SU-DHL-6 (cell line): ENCODE measurements around the gene SCN8A.

Experiments used
- H2AFZ ChIP-seq: fragments of 200-600 bp; sonication (generic); 2 replicates; pipeline ENCODE4 v1.6.1; 2014; ENCODE audit warnings: low read depth, mild to moderate bottlenecking, moderate library complexity, mixed read lengths, antibody characterized with exemption, low read length; ENCODE audit not compliant: severe bottlenecking
- H3F3A ChIP-seq: fragments of 200-600 bp; shearing (Covaris generic); 2 replicates; pipeline ENCODE4 v1.6.0; 2016; ENCODE audit warnings: antibody characterized with exemption, mild to moderate bottlenecking; ENCODE audit not compliant: insufficient read depth
- H3K27ac ChIP-seq: fragments of 200-600 bp; sonication (generic); 2 replicates; pipeline ENCODE4 v1.5.1; 2016; ENCODE audit warnings: low read depth, mild to moderate bottlenecking, low read length, moderate library complexity, mixed read lengths
- H3K27me3 ChIP-seq: fragments of 200-600 bp; sonication (generic), shearing (Covaris generic); 2 replicates; pipeline ENCODE4 v1.6.0; 2014; ENCODE audit warnings: mild to moderate bottlenecking, low read length
- H3K36me3 ChIP-seq: fragments of 200-600 bp; sonication (generic); 2 replicates; pipeline ENCODE4 v1.6.1; 2014; ENCODE audit warnings: mild to moderate bottlenecking, low read length, mixed read lengths
- H3K4me2 ChIP-seq: fragments of 300-600, 200-600 bp; shearing (Covaris generic), sonication (generic); 2 replicates; pipeline ENCODE4 v1.6.0; 2014; ENCODE audit warnings: low read length, low read depth, mild to moderate bottlenecking; ENCODE audit not compliant: poor library complexity, severe bottlenecking
- H3K4me3 ChIP-seq: fragments of 200-600 bp; sonication (generic); 2 replicates; pipeline ENCODE4 v1.5.1; 2014; ENCODE audit warnings: antibody characterized with exemption, low read length, mild to moderate bottlenecking, mixed read lengths; ENCODE audit not compliant: insufficient read depth, poor library complexity, severe bottlenecking
- H3K79me2 ChIP-seq: fragments of 200-600 bp; sonication (generic); 2 replicates; pipeline ENCODE4 v1.6.1; 2014; ENCODE audit warnings: mild to moderate bottlenecking, low read length, moderate library complexity; ENCODE audit not compliant: insufficient read depth
- H3K9ac ChIP-seq: fragments of 200-600 bp; sonication (generic); 2 replicates; pipeline ENCODE4 v1.7.0; 2014; ENCODE audit warnings: mild to moderate bottlenecking, low read length
- H3K9me2 ChIP-seq: fragments of 200-600 bp; sonication (generic); replicated peaks from 2 replicates; pipeline ENCODE4 v1.6.1; 2014; ENCODE audit warnings: low read length; ENCODE audit not compliant: insufficient read depth
- H3K9me3 ChIP-seq: fragments of 200-600 bp; sonication (generic); 2 replicates; pipeline ENCODE4 v1.6.1; 2014; ENCODE audit warnings: low read length, mixed read lengths; ENCODE audit not compliant: insufficient read depth
- H4K20me1 ChIP-seq: fragments of 200-600 bp; sonication (generic); 2 replicates; pipeline ENCODE4 v1.6.1; 2014; ENCODE audit warnings: low read depth, mild to moderate bottlenecking, antibody characterized with exemption, low read length, moderate library complexity, mixed read lengths
- CTCF ChIP-seq: fragments of 200-600 bp; sonication (generic); IDR thresholded peaks from one replicate; pipeline ENCODE4 v1.5.1; 2017; ENCODE audit warnings: antibody characterized with exemption, mild to moderate bottlenecking, low read length, moderate library complexity; ENCODE audit not compliant: insufficient read depth, poor library complexity, severe bottlenecking
- EZH2phosphoT487 ChIP-seq: fragments of 200-600 bp; sonication (generic), shearing (Covaris generic); conservative IDR thresholded peaks from 2 replicates; pipeline ENCODE4 v1.6.1; 2018; ENCODE audit warnings: mild to moderate bottlenecking, antibody characterized with exemption, low read length, moderate library complexity, mixed read lengths

The SCN8A gene

GRCh38 chr12:51591016-51591901, at the start of gene SCN8A:
Gene SCN8A, plus strand, starts transcription at chr12:51591233. Its CDS starts 71,585 bp downstream, at chr12:51662818.
- Histone ChIP-seq H3K36me3 (no peaks in the 10 kb centered on the region), H3K27ac (no peak within 1 kb of the TSS), H3K4me2 (peak within 1 kb of the TSS; percentile 81), H3K27me3 (no peaks in the 10 kb centered on the region), H3K9ac (peak within 1 kb of the TSS; percentile 54), H4K20me1 (no peaks in the 10 kb centered on the region), H3F3A (no peaks in the 10 kb centered on the region), H3K4me3 (peak within 1 kb of the TSS; percentile 59), H2AFZ (peak within 1 kb of the TSS; percentile 82), H3K9me3 (no peaks in the 10 kb centered on the region), H3K9me2 (no peaks in the 10 kb centered on the region), H3K79me2 (no peaks in the 10 kb centered on the region)
- TF ChIP-seq EZH2phosphoT487 = no peak
- TF ChIP-seq CTCF = no peak

GRCh38 chr12:51546097-51546496, 44.9 kb upstream of the SCN8A start:
- TF ChIP-seq EZH2phosphoT487 (no peak), CTCF (no peak)
- Histone ChIP-seq H3K27me3 (peaks cover 3% of the 10 kb centered on the region; the same call in 1 of the 2 replicates), H3K9me2 (no peaks in the 10 kb centered on the region), H3K36me3 (no peaks in the 10 kb centered on the region), H3K4me2 (no peak overlapping the region), H3K9ac (no peak overlapping the region), H3K4me3 (no peak overlapping the region), H3F3A (no peaks in the 10 kb centered on the region), H4K20me1 (no peaks in the 10 kb centered on the region), H3K9me3 (no peaks in the 10 kb centered on the region), H3K79me2 (no peaks in the 10 kb centered on the region), H2AFZ (no peak overlapping the region), H3K27ac (no peak overlapping the region)

GRCh38 chr12:51547606-51548005, 43.4 kb upstream of the SCN8A start:
- Histone ChIP-seq H3K27ac (no peak overlapping the region), H3K9ac (no peak overlapping the region), H3K9me3 (no peaks in the 10 kb centered on the region), H2AFZ (no peak overlapping the region), H3K9me2 (no peaks in the 10 kb centered on the region), H3K79me2 (no peaks in the 10 kb centered on the region), H3F3A (no peaks in the 10 kb centered on the region), H3K4me3 (no peak overlapping the region), H4K20me1 (no peaks in the 10 kb centered on the region), H3K36me3 (no peaks in the 10 kb centered on the region), H3K27me3 (peaks cover 6% of the 10 kb centered on the region; the same call in 1 of the 2 replicates), H3K4me2 (no peak overlapping the region)
- TF ChIP-seq EZH2phosphoT487 (no peak), CTCF (no peak)
